Measurements from ENCODE around the gene SH3RF3.

The SH3RF3 gene

GRCh38 chr2:109135359-109136197 lies 6.6 kb downstream of the SH3RF3 start:
- no peak for DNase-seq (ENCODE audit: insufficient read length, low spot score)
- no peak for TF ChIP-seq POU2F2 (IDR thresholded peaks at IDR 0.05; ENCODE audit: low read depth, low read length)
- TF ChIP-seq POLR2A (IDR thresholded peaks at IDR 0.05; ENCODE audit: low read depth, low read length): no peak
- no peak for TF ChIP-seq POLR2AphosphoS5 (IDR thresholded peaks at IDR 0.05; ENCODE audit: low read depth, low read length)
- TF ChIP-seq PAX5 (IDR thresholded peaks at IDR 0.05; ENCODE audit: insufficient read depth, low read length, severe bottlenecking): no peak
- no peak for FAIRE-seq

GRCh38 chr2:109136542-109136941 lies 7.5 kb downstream of the SH3RF3 start:
- DNase-seq (ENCODE audit: insufficient read length, low spot score) (no peak), FAIRE-seq (no peak)
- TF ChIP-seq TAF1 (IDR thresholded peaks at IDR 0.05; ENCODE audit: low read depth, low read length) (no peak), POLR2AphosphoS5 (IDR thresholded peaks at IDR 0.05; ENCODE audit: low read depth, low read length) (no peak), POLR2A (IDR thresholded peaks at IDR 0.05; ENCODE audit: low read depth, low read length) (no peak), POU2F2 (IDR thresholded peaks at IDR 0.05; ENCODE audit: low read depth, low read length) (no peak), SPI1 (IDR thresholded peaks at IDR 0.05; ENCODE audit: low read depth, low read length) (no peak), PAX5 (IDR thresholded peaks at IDR 0.05; ENCODE audit: insufficient read depth, low read length, severe bottlenecking) (no peak)

GRCh38 chr2:109137616-109138015 lies 8.6 kb downstream of the SH3RF3 start:
- no peak for DNase-seq (ENCODE audit: insufficient read length, low spot score)
- FAIRE-seq: no peak

GRCh38 chr2:109138449-109138848 lies 9.4 kb downstream of the SH3RF3 start:
- DNase-seq (ENCODE audit: insufficient read length, low spot score) (no peak), FAIRE-seq (no peak)
- TF ChIP-seq POU2F2 (IDR thresholded peaks at IDR 0.05; ENCODE audit: low read depth, low read length) (no peak), SPI1 (IDR thresholded peaks at IDR 0.05; ENCODE audit: low read depth, low read length) (no peak)

More at GRCh38 chr2:109137616-109138015, 8.6 kb downstream of the SH3RF3 start:
- TF ChIP-seq TAF1 (IDR thresholded peaks at IDR 0.05; ENCODE audit: low read depth, low read length) (no peak), PAX5 (IDR thresholded peaks at IDR 0.05; ENCODE audit: insufficient read depth, low read length, severe bottlenecking) (no peak), SPI1 (IDR thresholded peaks at IDR 0.05; ENCODE audit: low read depth, low read length) (no peak), POLR2AphosphoS5 (IDR thresholded peaks at IDR 0.05; ENCODE audit: low read depth, low read length) (no peak), POLR2A (IDR thresholded peaks at IDR 0.05; ENCODE audit: low read depth, low read length) (no peak), POU2F2 (IDR thresholded peaks at IDR 0.05; ENCODE audit: low read depth, low read length) (no peak)

GRCh38 chr2:109139002-109139401 lies 10.0 kb downstream of the SH3RF3 start:
- TF ChIP-seq TAF1 (IDR thresholded peaks at IDR 0.05; ENCODE audit: low read depth, low read length): no peak
- FAIRE-seq (no peak), DNase-seq (ENCODE audit: insufficient read length, low spot score) (no peak)

GRCh38 chr2:109139865-109140396 lies 10.9 kb downstream of the SH3RF3 start:
- DNase-seq (ENCODE audit: insufficient read length, low spot score) (no peak), FAIRE-seq (no peak)
- TF ChIP-seq TAF1 (IDR thresholded peaks at IDR 0.05; ENCODE audit: low read depth, low read length) (no peak), POU2F2 (IDR thresholded peaks at IDR 0.05; ENCODE audit: low read depth, low read length) (no peak), SPI1 (IDR thresholded peaks at IDR 0.05; ENCODE audit: low read depth, low read length) (no peak), POLR2A (IDR thresholded peaks at IDR 0.05; ENCODE audit: low read depth, low read length) (no peak), PAX5 (IDR thresholded peaks at IDR 0.05; ENCODE audit: insufficient read depth, low read length, severe bottlenecking) (no peak), POLR2AphosphoS5 (IDR thresholded peaks at IDR 0.05; ENCODE audit: low read depth, low read length) (no peak)

- no peak for DNase-seq (ENCODE audit: insufficient read length, low spot score)
- no peak for TF ChIP-seq PAX5 (IDR thresholded peaks at IDR 0.05; ENCODE audit: insufficient read depth, low read length, severe bottlenecking)
- no peak for TF ChIP-seq TAF1 (IDR thresholded peaks at IDR 0.05; ENCODE audit: low read depth, low read length)
- TF ChIP-seq POLR2AphosphoS5 (IDR thresholded peaks at IDR 0.05; ENCODE audit: low read depth, low read length): no peak
- TF ChIP-seq SPI1 (IDR thresholded peaks at IDR 0.05; ENCODE audit: low read depth, low read length): no peak
- TF ChIP-seq POU2F2 (IDR thresholded peaks at IDR 0.05; ENCODE audit: low read depth, low read length): no peak
- no peak for TF ChIP-seq POLR2A (IDR thresholded peaks at IDR 0.05; ENCODE audit: low read depth, low read length)
- no peak for FAIRE-seq
Measured at GRCh38 chr2:109141006-109141600, 12.1 kb downstream of the SH3RF3 start.

GRCh38 chr2:109141727-109142283 lies 12.8 kb downstream of the SH3RF3 start:
- DNase-seq (ENCODE audit: insufficient read length, low spot score): no peak
- no peak for FAIRE-seq
- no peak for TF ChIP-seq SPI1 (IDR thresholded peaks at IDR 0.05; ENCODE audit: low read depth, low read length)
- TF ChIP-seq POU2F2 (IDR thresholded peaks at IDR 0.05; ENCODE audit: low read depth, low read length): no peak
- TF ChIP-seq PAX5 (IDR thresholded peaks at IDR 0.05; ENCODE audit: insufficient read depth, low read length, severe bottlenecking): no peak
- no peak for TF ChIP-seq POLR2AphosphoS5 (IDR thresholded peaks at IDR 0.05; ENCODE audit: low read depth, low read length)
- TF ChIP-seq TAF1 (IDR thresholded peaks at IDR 0.05; ENCODE audit: low read depth, low read length): no peak

- FAIRE-seq (no peak), DNase-seq (ENCODE audit: insufficient read length, low spot score) (no peak)
- TF ChIP-seq PAX5 (IDR thresholded peaks at IDR 0.05; ENCODE audit: insufficient read depth, low read length, severe bottlenecking): no peak
- TF ChIP-seq TAF1 (IDR thresholded peaks at IDR 0.05; ENCODE audit: low read depth, low read length): no peak
- TF ChIP-seq POU2F2 (IDR thresholded peaks at IDR 0.05; ENCODE audit: low read depth, low read length): no peak
- TF ChIP-seq POLR2A (IDR thresholded peaks at IDR 0.05; ENCODE audit: low read depth, low read length): no peak
- TF ChIP-seq SPI1 (IDR thresholded peaks at IDR 0.05; ENCODE audit: low read depth, low read length): no peak
- no peak for TF ChIP-seq POLR2AphosphoS5 (IDR thresholded peaks at IDR 0.05; ENCODE audit: low read depth, low read length)
Measured at GRCh38 chr2:109142416-109143210, 13.6 kb downstream of the SH3RF3 start.
